Subcutaneous adipose tissue (tissue), 4 donors: ENCODE results near the gene GNAI1. TPM values are rescaled to one million over a fixed set of nuclear protein-coding genes. Genes with fewer than 3 reads are reported as not detected.

Source experiments
- total RNA-seq, 4 donors: library from RNA; depleted of rRNA; stranded (reverse); fragments of >200 nt; gene quantifications; one replicate each; pipeline ENCODE4 v1.1.0, GENCODE V29; 2016
- TF ChIP-seq, protein P1 (sequence below): fragments of 450-650 bp; IDR thresholded peaks from one replicate; pipeline ENCODE4 v1.5.1; 2016; ENCODE audit warnings: low read depth, mild to moderate bottlenecking, control low read depth, antibody characterized with exemption, moderate library complexity

The GNAI1 gene
- total RNA-seq, 4 donors from 2014 or later, result 93.8 to 328 (median 103) TPM

GRCh38 chr7:80114159-80114558, 20.5 kb upstream of the GNAI1 start:
- TF ChIP-seq, protein P1, sequence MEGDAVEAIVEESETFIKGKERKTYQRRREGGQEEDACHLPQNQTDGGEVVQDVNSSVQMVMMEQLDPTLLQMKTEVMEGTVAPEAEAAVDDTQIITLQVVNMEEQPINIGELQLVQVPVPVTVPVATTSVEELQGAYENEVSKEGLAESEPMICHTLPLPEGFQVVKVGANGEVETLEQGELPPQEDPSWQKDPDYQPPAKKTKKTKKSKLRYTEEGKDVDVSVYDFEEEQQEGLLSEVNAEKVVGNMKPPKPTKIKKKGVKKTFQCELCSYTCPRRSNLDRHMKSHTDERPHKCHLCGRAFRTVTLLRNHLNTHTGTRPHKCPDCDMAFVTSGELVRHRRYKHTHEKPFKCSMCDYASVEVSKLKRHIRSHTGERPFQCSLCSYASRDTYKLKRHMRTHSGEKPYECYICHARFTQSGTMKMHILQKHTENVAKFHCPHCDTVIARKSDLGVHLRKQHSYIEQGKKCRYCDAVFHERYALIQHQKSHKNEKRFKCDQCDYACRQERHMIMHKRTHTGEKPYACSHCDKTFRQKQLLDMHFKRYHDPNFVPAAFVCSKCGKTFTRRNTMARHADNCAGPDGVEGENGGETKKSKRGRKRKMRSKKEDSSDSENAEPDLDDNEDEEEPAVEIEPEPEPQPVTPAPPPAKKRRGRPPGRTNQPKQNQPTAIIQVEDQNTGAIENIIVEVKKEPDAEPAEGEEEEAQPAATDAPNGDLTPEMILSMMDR, result no peak

DNA sequence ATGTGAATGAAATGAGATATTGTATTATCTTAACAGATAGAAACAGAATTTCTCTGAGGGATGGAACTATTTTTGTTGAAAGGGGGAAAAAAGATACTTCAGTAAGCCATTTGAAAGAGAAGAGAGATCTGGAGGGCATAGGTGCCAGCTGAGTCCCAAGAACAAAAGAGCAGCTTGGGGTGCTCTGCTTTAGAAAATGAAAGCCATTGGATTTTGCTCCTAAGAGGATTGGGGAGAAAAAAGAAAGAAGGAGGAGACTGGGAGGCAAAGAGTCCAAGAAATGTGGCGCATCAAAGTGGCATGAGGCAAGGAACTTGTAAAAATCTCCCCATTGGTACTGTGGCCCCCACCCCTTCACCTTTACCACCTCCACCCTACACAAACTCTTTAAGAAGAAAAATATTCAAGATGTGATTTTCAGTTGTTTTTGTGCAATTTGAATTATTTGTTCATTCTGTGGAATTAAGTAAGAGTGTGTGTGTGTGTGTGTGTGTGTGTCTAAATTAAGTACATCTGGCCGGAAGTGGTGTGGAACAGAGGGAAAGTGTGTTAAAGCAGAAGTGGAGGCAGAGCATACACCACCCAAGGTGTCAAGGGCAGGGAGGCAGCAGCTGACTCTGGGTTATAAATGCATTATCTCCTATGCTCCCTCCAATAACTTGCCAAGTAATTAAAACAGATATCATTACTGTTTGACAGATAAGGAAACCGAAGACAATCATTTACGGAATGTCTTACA, 9.9 kb upstream of the GNAI1 start:
- TF ChIP-seq, protein P1, result no peak

DNA sequence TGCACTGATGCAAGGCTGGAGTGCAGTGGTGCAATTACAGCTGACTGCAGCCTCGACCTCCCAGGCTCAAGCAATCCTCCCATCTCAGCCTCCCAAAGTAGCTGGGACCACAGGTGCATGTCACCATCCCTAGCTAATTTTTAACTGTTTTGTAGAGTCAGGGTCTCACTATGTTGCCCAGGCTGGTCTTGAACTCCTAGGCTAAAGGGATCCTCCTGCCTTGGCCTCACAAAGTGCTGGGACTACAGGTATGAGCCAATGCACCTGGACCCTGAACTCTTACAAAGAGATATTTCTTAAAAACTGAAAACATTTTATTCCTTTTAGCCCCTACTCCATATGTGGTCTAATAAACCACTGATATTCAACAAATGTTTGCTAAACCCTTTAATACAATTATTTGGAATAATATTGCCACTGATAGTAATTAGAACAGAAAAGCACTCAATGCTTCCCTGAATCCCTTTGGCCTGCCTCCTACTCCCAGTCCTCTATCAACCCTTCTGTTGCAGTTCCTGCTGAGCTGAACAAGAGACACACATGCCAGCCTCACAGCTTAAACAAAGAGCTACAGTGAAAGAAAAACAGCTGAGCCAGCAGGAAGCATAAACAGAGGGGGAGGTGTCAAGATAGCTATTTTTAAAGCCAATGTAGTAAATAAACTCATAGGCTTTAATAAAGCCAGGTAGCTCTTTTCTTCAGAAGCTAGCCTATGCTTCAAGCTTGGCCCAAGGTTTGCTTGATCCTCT, 7.0 kb upstream of the GNAI1 start:
- TF ChIP-seq, protein P1, result no peak

DNA sequence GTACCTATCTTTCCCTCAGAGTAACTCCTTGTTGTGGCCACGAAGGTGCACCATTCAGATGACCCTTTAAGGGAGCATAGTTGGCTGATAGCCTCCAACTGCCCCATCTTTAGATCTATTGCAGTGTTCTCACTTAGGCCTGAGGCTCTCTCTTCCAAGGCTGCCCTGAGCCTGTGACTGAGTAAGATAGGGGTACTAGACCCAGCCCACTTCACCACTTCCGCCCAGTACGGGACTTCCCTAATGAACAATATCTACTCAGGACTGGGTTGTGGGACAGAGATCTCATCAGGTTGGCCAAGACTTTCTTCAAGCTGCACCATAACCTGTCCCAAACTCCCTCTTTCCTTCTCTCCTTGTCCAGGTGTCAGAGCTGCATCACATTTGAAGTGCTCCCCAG, 5.7 kb upstream of the GNAI1 start:
- TF ChIP-seq, protein P1, result no peak

DNA sequence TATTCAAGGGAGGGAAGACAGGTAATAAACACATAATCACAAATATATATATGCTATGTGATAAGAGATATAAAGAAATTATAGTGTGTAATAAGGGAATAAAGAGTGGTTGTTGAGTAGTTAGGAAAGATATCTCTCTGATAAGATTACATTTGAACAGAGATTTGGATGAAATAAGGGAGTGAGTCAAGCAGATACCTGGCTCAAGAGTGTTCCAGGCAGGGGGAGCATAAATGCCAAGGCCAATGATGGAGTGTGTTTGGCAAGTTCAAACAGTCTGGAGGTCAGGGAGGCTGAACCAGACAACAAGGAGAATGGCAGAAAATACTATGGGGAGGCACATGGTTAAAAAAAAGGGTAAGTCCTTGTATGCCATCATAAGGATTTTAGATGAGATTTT, 4.8 kb upstream of the GNAI1 start:
- TF ChIP-seq, protein P1, result no peak

DNA sequence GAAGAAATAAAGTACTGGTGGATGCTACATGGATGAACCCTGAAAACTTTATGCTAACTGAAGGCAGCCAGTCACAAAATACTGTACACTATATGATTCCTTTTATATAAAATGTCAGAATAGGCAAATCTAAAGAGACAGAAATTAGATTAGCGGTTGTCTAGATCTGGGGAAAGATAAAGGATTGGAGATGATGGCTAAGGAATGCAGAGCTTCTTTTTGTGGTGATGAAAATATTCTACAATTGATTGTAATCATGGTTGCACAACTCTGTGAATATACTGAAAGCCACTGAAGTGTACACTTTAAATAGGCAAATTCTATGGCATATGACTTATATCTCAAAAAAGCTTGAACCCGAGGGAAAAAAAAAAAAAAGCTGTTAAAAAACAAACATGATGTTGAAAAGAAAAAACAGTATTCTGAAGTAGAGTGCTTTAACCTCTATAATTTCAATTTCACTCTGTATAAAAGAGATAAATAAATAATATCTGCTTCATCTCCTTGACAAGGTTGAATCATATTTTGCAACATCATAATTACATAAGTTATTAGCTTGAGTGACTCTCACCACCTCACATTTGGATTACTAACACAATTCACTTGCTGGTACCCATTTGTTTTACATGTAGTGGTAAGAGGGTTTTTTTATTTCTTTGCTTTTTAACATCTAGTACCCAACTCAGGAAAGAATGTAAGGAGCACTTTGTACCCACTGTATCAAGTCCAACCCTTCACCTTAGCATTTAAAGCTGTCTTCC, 2.8 kb upstream of the GNAI1 start:
- TF ChIP-seq, protein P1, result no peak

GRCh38 chr7:80132594-80132993, 2.0 kb upstream of the GNAI1 start:
- TF ChIP-seq, protein P1, result no peak
